Stimulated activated naive CD8-positive, alpha-beta T cell treated with anti-CD3 and anti-CD28 coated beads, Interleukin-15, Interleukin-2, amounts not matched to agents 100 ng/mL and 50 ng/mL, for 24 hours (primary cell): ENCODE results near the gene CLSTN1.

Experiments used
- H3K27ac Mint-ChIP-seq: one replicate; pipeline ENCODE4 v1.8.0; 2021; ENCODE audit warnings: mild to moderate bottlenecking, mixed read lengths
- H3K27me3 Mint-ChIP-seq: one replicate; pipeline ENCODE4 v1.8.0; 2021; ENCODE audit warnings: mixed read lengths
- H3K36me3 Mint-ChIP-seq: one replicate; pipeline ENCODE4 v1.8.0; 2021; ENCODE audit warnings: low read depth, mixed read lengths
- H3K4me1 Mint-ChIP-seq: one replicate; pipeline ENCODE4 v1.8.0; 2021; ENCODE audit warnings: low read depth, mixed read lengths
- H3K4me3 Mint-ChIP-seq: one replicate; pipeline ENCODE4 v1.8.0; 2021; ENCODE audit warnings: mild to moderate bottlenecking, mixed read lengths
- H3K9me3 Mint-ChIP-seq: one replicate; pipeline ENCODE4 v1.8.0; 2021; ENCODE audit warnings: mixed read lengths

The CLSTN1 gene

GRCh38 chr1:9705337-9706093, 118.2 kb downstream of the CLSTN1 start:
- H3K9me3 Mint-ChIP-seq: no peaks in the 10 kb centered on the region
- peaks cover 51% of the 10 kb centered on the region for H3K36me3 Mint-ChIP-seq
- peak overlapping the region; percentile 78 for H3K27ac Mint-ChIP-seq
- no peaks in the 10 kb centered on the region for H3K27me3 Mint-ChIP-seq
- H3K4me1 Mint-ChIP-seq: peaks cover 57% of the 10 kb centered on the region
- H3K4me3 Mint-ChIP-seq: no peak overlapping the region

GRCh38 chr1:9703681-9704080, 120.1 kb downstream of the CLSTN1 start:
- peaks cover 56% of the 10 kb centered on the region for H3K4me1 Mint-ChIP-seq
- no peaks in the 10 kb centered on the region for H3K27me3 Mint-ChIP-seq
- H3K27ac Mint-ChIP-seq: peak overlapping the region; percentile 84
- H3K9me3 Mint-ChIP-seq: no peaks in the 10 kb centered on the region
- peaks cover 58% of the 10 kb centered on the region for H3K36me3 Mint-ChIP-seq
- no peak overlapping the region for H3K4me3 Mint-ChIP-seq

- Mint-ChIP-seq H3K36me3 (peaks cover 61% of the 10 kb centered on the region), H3K4me3 (no peak overlapping the region), H3K9me3 (no peaks in the 10 kb centered on the region), H3K4me1 (peaks cover 62% of the 10 kb centered on the region), H3K27ac (peak overlapping the region; percentile 14), H3K27me3 (no peaks in the 10 kb centered on the region)
These were observed 120.6 kb downstream of the CLSTN1 start for GRCh38 chr1:9703165-9703509.

GRCh38 chr1:9701665-9702064, 122.1 kb downstream of the CLSTN1 start:
- H3K9me3 Mint-ChIP-seq: no peaks in the 10 kb centered on the region
- peaks cover 58% of the 10 kb centered on the region for H3K36me3 Mint-ChIP-seq
- peaks cover 63% of the 10 kb centered on the region for H3K4me1 Mint-ChIP-seq
- no peaks in the 10 kb centered on the region for H3K27me3 Mint-ChIP-seq
- H3K4me3 Mint-ChIP-seq: no peak overlapping the region
- no peak overlapping the region for H3K27ac Mint-ChIP-seq

GRCh38 chr1:9700340-9700739, 123.4 kb downstream of the CLSTN1 start:
- Mint-ChIP-seq H3K27me3 (no peaks in the 10 kb centered on the region), H3K36me3 (peaks cover 58% of the 10 kb centered on the region), H3K9me3 (no peaks in the 10 kb centered on the region), H3K27ac (peak overlapping the region; percentile 13), H3K4me3 (no peak overlapping the region), H3K4me1 (peaks cover 58% of the 10 kb centered on the region)

GRCh38 chr1:9699361-9699760, 124.4 kb downstream of the CLSTN1 start:
- Mint-ChIP-seq H3K9me3 (no peaks in the 10 kb centered on the region), H3K36me3 (peaks cover 59% of the 10 kb centered on the region), H3K27me3 (no peaks in the 10 kb centered on the region), H3K27ac (peak overlapping the region; percentile 48), H3K4me3 (no peak overlapping the region), H3K4me1 (peaks cover 58% of the 10 kb centered on the region)

GRCh38 chr1:9696793-9697192, 127.0 kb downstream of the CLSTN1 start:
- H3K4me1 Mint-ChIP-seq: peaks cover 55% of the 10 kb centered on the region
- H3K27ac Mint-ChIP-seq: no peak overlapping the region
- no peaks in the 10 kb centered on the region for H3K27me3 Mint-ChIP-seq
- H3K4me3 Mint-ChIP-seq: no peak overlapping the region
- peaks cover 63% of the 10 kb centered on the region for H3K36me3 Mint-ChIP-seq
- H3K9me3 Mint-ChIP-seq: no peaks in the 10 kb centered on the region

GRCh38 chr1:9691691-9692090, 132.1 kb downstream of the CLSTN1 start:
- H3K27me3 Mint-ChIP-seq: no peaks in the 10 kb centered on the region
- peaks cover 78% of the 10 kb centered on the region for H3K4me1 Mint-ChIP-seq
- peaks cover 47% of the 10 kb centered on the region for H3K36me3 Mint-ChIP-seq
- H3K27ac Mint-ChIP-seq: peak overlapping the region; percentile 91
- H3K4me3 Mint-ChIP-seq: peak overlapping the region; percentile 82
- H3K9me3 Mint-ChIP-seq: no peaks in the 10 kb centered on the region

GRCh38 chr1:9691108-9691445, 132.7 kb downstream of the CLSTN1 start:
- peaks cover 80% of the 10 kb centered on the region for H3K4me1 Mint-ChIP-seq
- peak overlapping the region; percentile 82 for H3K4me3 Mint-ChIP-seq
- peak overlapping the region; percentile 91 for H3K27ac Mint-ChIP-seq
- no peaks in the 10 kb centered on the region for H3K27me3 Mint-ChIP-seq
- no peaks in the 10 kb centered on the region for H3K9me3 Mint-ChIP-seq
- peaks cover 43% of the 10 kb centered on the region for H3K36me3 Mint-ChIP-seq

GRCh38 chr1:9690440-9691107, 133.2 kb downstream of the CLSTN1 start:
- H3K4me3 Mint-ChIP-seq: peak overlapping the region; percentile 82
- H3K27me3 Mint-ChIP-seq: no peaks in the 10 kb centered on the region
- H3K27ac Mint-ChIP-seq: peak overlapping the region; percentile 91
- H3K36me3 Mint-ChIP-seq: peaks cover 46% of the 10 kb centered on the region
- H3K9me3 Mint-ChIP-seq: no peaks in the 10 kb centered on the region
- H3K4me1 Mint-ChIP-seq: peaks cover 85% of the 10 kb centered on the region

- Mint-ChIP-seq H3K27me3 (no peaks in the 10 kb centered on the region), H3K9me3 (no peaks in the 10 kb centered on the region), H3K4me3 (peak overlapping the region; percentile 82), H3K27ac (peak overlapping the region; percentile 91), H3K4me1 (peaks cover 85% of the 10 kb centered on the region), H3K36me3 (peaks cover 41% of the 10 kb centered on the region)
These were observed 133.8 kb downstream of the CLSTN1 start for GRCh38 chr1:9689971-9690381.

GRCh38 chr1:9689011-9689706, 134.6 kb downstream of the CLSTN1 start:
- Mint-ChIP-seq H3K36me3 (peaks cover 34% of the 10 kb centered on the region), H3K4me3 (peak overlapping the region; percentile 82), H3K27me3 (no peaks in the 10 kb centered on the region), H3K9me3 (no peaks in the 10 kb centered on the region), H3K27ac (peak overlapping the region; percentile 93), H3K4me1 (peaks cover 85% of the 10 kb centered on the region)

GRCh38 chr1:9688599-9688998, 135.2 kb downstream of the CLSTN1 start:
- peaks cover 33% of the 10 kb centered on the region for H3K36me3 Mint-ChIP-seq
- H3K4me3 Mint-ChIP-seq: peak overlapping the region; percentile 82
- peaks cover 86% of the 10 kb centered on the region for H3K4me1 Mint-ChIP-seq
- no peaks in the 10 kb centered on the region for H3K9me3 Mint-ChIP-seq
- H3K27ac Mint-ChIP-seq: peak overlapping the region; percentile 93
- H3K27me3 Mint-ChIP-seq: no peaks in the 10 kb centered on the region

GRCh38 chr1:9687874-9688582, 135.7 kb downstream of the CLSTN1 start:
- Mint-ChIP-seq H3K36me3 (peaks cover 34% of the 10 kb centered on the region), H3K4me3 (peak overlapping the region; percentile 82), H3K27ac (peak overlapping the region; percentile 93), H3K27me3 (no peaks in the 10 kb centered on the region), H3K4me1 (peaks cover 88% of the 10 kb centered on the region), H3K9me3 (no peaks in the 10 kb centered on the region)
